Measurements from ENCODE around the gene SPATA20. TPM values are rescaled to one million over a fixed set of nuclear protein-coding genes. Genes with fewer than 3 reads are reported as not detected.
A peak's percentile ranks its signal among the peaks of the same experiment; 100 is the strongest.

SPATA20 gene
- total and polyA plus RNA-seq, 7 experiments from 2014 or later = 3.7 to 19.4 (median 15.8) TPM

DNA sequence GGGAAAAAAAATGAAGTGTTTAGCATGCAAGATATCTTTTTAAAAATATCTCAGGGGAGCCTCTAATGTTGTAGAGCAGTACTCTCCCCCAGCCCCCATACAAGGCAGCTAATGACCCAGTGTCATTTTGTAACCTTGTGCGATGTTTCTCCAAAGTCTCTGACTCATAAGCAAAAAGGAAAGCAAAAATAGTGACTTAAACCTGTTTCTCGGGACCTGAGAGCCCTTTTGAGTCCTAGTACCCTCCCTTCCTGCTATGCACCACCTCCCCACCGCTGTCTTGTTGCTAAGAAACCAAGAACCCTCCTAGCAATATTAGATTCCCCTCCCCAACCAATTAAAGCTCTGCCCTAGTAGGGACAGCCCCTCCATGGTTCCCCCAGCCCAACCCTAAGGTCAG is 35.9 kb upstream of the SPATA20 start:
- H3K27me3 Mint-ChIP-seq = peaks cover 0 to 9% (median 0%) of the 10 kb centered on the region in 5 donors
- Histone ChIP-seq H3K9me3 (ENCODE audit: control insufficient read depth in 2 of 3, low read length in 3 of 3) (no peaks in the 10 kb centered on the region), H3K4me1 (ENCODE audit: control insufficient read depth in 2 of 2, insufficient read depth in 2 of 2, low read length in 2 of 2) (peaks cover 7 to 10% of the 10 kb centered on the region in 2 donors), H3K27me3 (ENCODE audit: control insufficient read depth in 2 of 2, insufficient read depth in 2 of 2, low read length in 2 of 2) (no peaks in the 10 kb centered on the region), H3K36me3 (ENCODE audit: control insufficient read depth in 2 of 3, insufficient read depth in 3 of 3, low read length in 3 of 3) (no peaks in the 10 kb centered on the region), H3K27ac (ENCODE audit: low read depth, low read length) (no peak overlapping the region), H3K4me3 (ENCODE audit: low read length) (no peak overlapping the region)
- ChIA-PET CTCF (interaction anchor here (0.9 kb wide), 1 partner anchor 36 kb away, joined by 3 read pairs; the partner anchor contains the start of gene SPATA20), POLR2A (interaction anchor here (0.9 kb wide), 1 partner anchor 31 kb away, joined by 3 read pairs; no protein-coding TSS in a partner anchor)
- H3K4me3 Mint-ChIP-seq = peak overlapping the region in 2 of 10 donors; percentile 17 to 74
- H3K9me3 Mint-ChIP-seq = no peaks in the 10 kb centered on the region
- DNase-seq = peak in 4 of 9 donors; percentile 10 to 47 (median 18)
- peak overlapping the region in 5 of 9 donors; percentile 19 to 89 (median 43) for H3K27ac Mint-ChIP-seq
- intact Hi-C loops (cut with micrococcal nuclease) = loop anchor here in 1 of 2 donors (1.0 kb wide), 3 partner anchors 31 to 356 kb away; partner anchors contain the start of gene RSAD1
- H3K4me1 Mint-ChIP-seq = peaks cover 0 to 40% (median 26%) of the 10 kb centered on the region in 7 donors
- ATAC-seq = peak; percentile 41
- peaks cover 0 to 3% (median 0%) of the 10 kb centered on the region in 5 donors for H3K36me3 Mint-ChIP-seq

DNA sequence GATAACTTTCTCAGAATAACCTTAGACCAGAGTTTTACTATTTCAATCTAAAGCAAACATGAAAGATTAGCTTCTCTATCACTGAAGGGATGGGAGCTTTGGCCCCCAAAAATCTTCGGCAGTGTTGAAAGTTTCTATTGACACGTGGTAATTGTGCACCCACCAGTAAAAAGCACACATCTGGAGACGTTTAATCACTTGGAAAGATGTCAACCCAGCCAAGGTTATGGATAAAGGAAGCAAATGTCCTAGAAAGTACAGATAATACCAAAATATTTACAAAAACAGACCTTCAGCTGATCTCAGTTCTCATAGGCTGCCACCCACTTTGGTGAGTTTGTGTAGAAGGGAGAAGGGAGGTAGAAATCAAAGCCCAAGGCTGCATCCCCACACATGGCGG is 33.5 kb upstream of the SPATA20 start:
- ATAC-seq = no peak

DNA sequence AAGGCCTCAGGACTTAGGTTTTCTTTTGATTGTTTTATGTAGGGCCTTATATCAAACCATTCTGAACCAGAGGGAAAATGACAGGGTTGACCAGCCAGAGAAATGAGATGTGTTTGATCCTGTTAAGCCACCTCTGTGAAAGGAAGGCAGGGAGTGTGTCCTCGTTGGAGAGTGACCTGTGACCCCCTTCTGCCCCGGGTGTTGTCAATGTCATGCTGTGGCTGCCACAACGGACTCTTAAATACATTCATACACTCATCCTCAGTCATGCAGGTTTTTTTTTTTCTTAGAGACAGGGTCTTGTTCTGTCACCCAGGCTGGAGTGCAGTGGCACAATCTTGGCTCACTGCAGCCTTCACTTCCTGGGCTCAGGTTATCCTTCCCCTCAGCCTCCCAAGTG is 32.6 kb upstream of the SPATA20 start:
- DNase-seq (no peak), ATAC-seq (no peak)
- peaks cover 0 to 3% (median 0%) of the 10 kb centered on the region in 5 donors for H3K36me3 Mint-ChIP-seq
- H3K9me3 ChIP-seq (ENCODE audit: control insufficient read depth in 2 of 3, low read length in 3 of 3) = no peaks in the 10 kb centered on the region
- peaks cover 4 to 8% of the 10 kb centered on the region in 2 donors for H3K4me1 ChIP-seq (ENCODE audit: control insufficient read depth in 2 of 2, insufficient read depth in 2 of 2, low read length in 2 of 2)
- no peaks in the 10 kb centered on the region for H3K27me3 ChIP-seq (ENCODE audit: control insufficient read depth in 2 of 2, insufficient read depth in 2 of 2, low read length in 2 of 2)
- H3K27ac ChIP-seq (ENCODE audit: low read depth, low read length) = no peak overlapping the region
- ChIA-PET CTCF (interaction anchor here (1.5 kb wide), 1 partner anchor 11 kb away, joined by 3 read pairs; no protein-coding TSS in a partner anchor), POLR2A (no interaction called here)
- H3K4me1 Mint-ChIP-seq = peaks cover 0 to 42% (median 24%) of the 10 kb centered on the region in 7 donors
- H3K27me3 Mint-ChIP-seq = peaks cover 0 to 9% (median 0%) of the 10 kb centered on the region in 5 donors
- H3K4me3 Mint-ChIP-seq = no peak overlapping the region
- no peaks in the 10 kb centered on the region for H3K9me3 Mint-ChIP-seq
- H3K4me3 ChIP-seq (ENCODE audit: low read length) = no peak overlapping the region
- H3K27ac Mint-ChIP-seq = no peak overlapping the region
- no peaks in the 10 kb centered on the region for H3K36me3 ChIP-seq (ENCODE audit: control insufficient read depth in 2 of 3, insufficient read depth in 3 of 3, low read length in 3 of 3)
- intact Hi-C loops (cut with micrococcal nuclease) = no loop called here

More for the DNA sequence above, 33.5 kb upstream of the SPATA20 start:
- ChIA-PET POLR2A (no interaction called here), CTCF (interaction anchor here (0.6 to 1.5 kb wide), 3 partner anchors 23 to 613 kb away, joined by 3 to 5 read pairs (median 4); no protein-coding TSS in a partner anchor)
- Mint-ChIP-seq H3K4me3 (no peak overlapping the region), H3K4me1 (peaks cover 0 to 51% (median 33%) of the 10 kb centered on the region in 7 donors), H3K9me3 (no peaks in the 10 kb centered on the region), H3K27ac (no peak overlapping the region), H3K36me3 (peaks cover 0 to 3% (median 0%) of the 10 kb centered on the region in 5 donors), H3K27me3 (peaks cover 0 to 9% (median 0%) of the 10 kb centered on the region in 5 donors)
- Histone ChIP-seq H3K4me3 (ENCODE audit: low read length) (no peak overlapping the region), H3K9me3 (ENCODE audit: control insufficient read depth in 2 of 3, low read length in 3 of 3) (no peaks in the 10 kb centered on the region), H3K36me3 (ENCODE audit: control insufficient read depth in 2 of 3, insufficient read depth in 3 of 3, low read length in 3 of 3) (no peaks in the 10 kb centered on the region), H3K27ac (ENCODE audit: low read depth, low read length) (no peak overlapping the region), H3K27me3 (ENCODE audit: control insufficient read depth in 2 of 2, insufficient read depth in 2 of 2, low read length in 2 of 2) (no peaks in the 10 kb centered on the region), H3K4me1 (ENCODE audit: control insufficient read depth in 2 of 2, insufficient read depth in 2 of 2, low read length in 2 of 2) (peaks cover 10 to 15% of the 10 kb centered on the region in 2 donors)
- DNase-seq = no peak
- intact Hi-C loops (cut with micrococcal nuclease) = no loop called here

DNA sequence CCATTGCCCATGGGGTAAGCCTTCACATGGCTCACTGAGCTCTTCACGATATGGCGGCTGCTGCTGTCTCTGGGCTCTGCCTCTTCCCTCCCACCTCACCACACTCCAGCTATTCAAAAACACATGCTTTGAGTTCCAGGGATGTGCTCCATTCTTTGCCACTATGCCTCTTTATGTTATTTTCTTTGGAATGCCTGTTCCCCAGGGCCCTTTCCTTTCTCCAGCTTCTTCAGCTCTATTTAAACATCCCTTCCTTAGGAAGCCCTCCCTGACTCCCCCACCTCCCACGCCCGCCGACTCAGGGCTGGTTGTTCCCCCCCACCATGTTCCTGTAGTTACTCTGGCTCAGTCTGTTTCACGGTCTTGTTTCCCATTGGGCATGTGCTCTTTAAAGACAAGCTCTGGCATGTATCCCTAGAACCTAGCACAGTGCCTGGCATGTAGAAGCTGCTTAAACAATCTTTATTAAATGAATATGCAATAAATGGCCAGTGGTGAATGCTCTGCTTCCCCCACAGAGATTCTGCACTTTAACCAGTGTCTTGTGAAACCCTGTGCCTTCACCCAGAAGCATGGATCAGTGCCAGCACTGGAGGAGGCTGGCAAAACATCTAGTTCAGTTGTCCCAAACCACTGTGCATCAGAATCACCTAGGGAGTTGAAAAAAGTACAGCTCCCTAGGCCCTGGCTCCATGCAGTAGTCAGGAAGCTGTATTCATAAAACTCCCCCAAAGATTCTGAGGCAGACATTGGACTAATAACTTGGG is 31.9 kb upstream of the SPATA20 start:
- no peaks in the 10 kb centered on the region for H3K36me3 ChIP-seq (ENCODE audit: control insufficient read depth in 2 of 3, insufficient read depth in 3 of 3, low read length in 3 of 3)
- Mint-ChIP-seq H3K27ac (no peak overlapping the region), H3K4me1 (peaks cover 0 to 37% (median 18%) of the 10 kb centered on the region in 7 donors), H3K4me3 (no peak overlapping the region), H3K9me3 (no peaks in the 10 kb centered on the region), H3K36me3 (no peaks in the 10 kb centered on the region), H3K27me3 (peaks cover 0 to 9% (median 0%) of the 10 kb centered on the region in 5 donors)
- no peak for DNase-seq
- ChIA-PET POLR2A (interaction anchor here (0.5 kb wide), 1 partner anchor 112 kb away, joined by 3 read pairs; no protein-coding TSS in a partner anchor), CTCF (interaction anchor here (1.5 kb wide), 1 partner anchor 11 kb away, joined by 3 read pairs; no protein-coding TSS in a partner anchor)
- intact Hi-C loops (cut with micrococcal nuclease) = no loop called here
- no peak overlapping the region for H3K4me3 ChIP-seq (ENCODE audit: low read length)
- no peak for ATAC-seq
- no peak overlapping the region for H3K27ac ChIP-seq (ENCODE audit: low read depth, low read length)
- no peaks in the 10 kb centered on the region for H3K27me3 ChIP-seq (ENCODE audit: control insufficient read depth in 2 of 2, insufficient read depth in 2 of 2, low read length in 2 of 2)
- peaks cover 4 to 8% of the 10 kb centered on the region in 2 donors for H3K4me1 ChIP-seq (ENCODE audit: control insufficient read depth in 2 of 2, insufficient read depth in 2 of 2, low read length in 2 of 2)
- no peaks in the 10 kb centered on the region for H3K9me3 ChIP-seq (ENCODE audit: control insufficient read depth in 2 of 3, low read length in 3 of 3)

DNA sequence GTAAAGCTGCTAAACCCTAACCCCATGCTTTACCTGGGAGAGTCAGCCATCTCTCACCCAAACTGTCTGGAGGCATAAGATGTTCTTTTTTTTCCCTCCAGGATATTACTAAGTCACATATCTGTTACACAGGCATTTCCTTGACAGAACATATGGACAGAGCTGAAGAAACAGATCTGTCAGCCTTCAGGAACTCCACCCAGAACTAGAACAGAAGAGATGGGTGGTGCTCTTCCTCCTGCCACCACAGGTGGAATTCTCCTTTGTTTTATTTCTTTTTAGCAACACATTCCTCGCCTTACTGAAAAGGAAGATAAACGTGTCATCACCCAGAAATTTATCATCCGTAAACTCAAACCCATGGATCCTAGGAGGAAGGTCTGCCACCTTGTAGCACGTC is 30.0 kb upstream of the SPATA20 start:
- peaks cover 0 to 8% of the 10 kb centered on the region in 2 donors for H3K4me1 ChIP-seq (ENCODE audit: control insufficient read depth in 2 of 2, insufficient read depth in 2 of 2, low read length in 2 of 2)
- Mint-ChIP-seq H3K27ac (peak overlapping the region in 5 of 9 donors; percentile 48 to 84 (median 56)), H3K27me3 (peaks cover 0 to 3% (median 0%) of the 10 kb centered on the region in 5 donors), H3K9me3 (no peaks in the 10 kb centered on the region), H3K4me3 (peak overlapping the region in 7 of 10 donors; percentile 12 to 70 (median 23)), H3K36me3 (no peaks in the 10 kb centered on the region), H3K4me1 (peaks cover 0 to 27% (median 12%) of the 10 kb centered on the region in 7 donors)
- no peak overlapping the region for H3K4me3 ChIP-seq (ENCODE audit: low read length)
- no peaks in the 10 kb centered on the region for H3K27me3 ChIP-seq (ENCODE audit: control insufficient read depth in 2 of 2, insufficient read depth in 2 of 2, low read length in 2 of 2)
- DNase-seq (no peak), ATAC-seq (no peak)
- H3K9me3 ChIP-seq (ENCODE audit: control insufficient read depth in 2 of 3, low read length in 3 of 3) = no peaks in the 10 kb centered on the region
- intact Hi-C loops (cut with micrococcal nuclease) = no loop called here
- no peaks in the 10 kb centered on the region for H3K36me3 ChIP-seq (ENCODE audit: control insufficient read depth in 2 of 3, insufficient read depth in 3 of 3, low read length in 3 of 3)
- CTCF ChIA-PET = interaction anchor here (1.8 kb wide), 1 partner anchor 16 kb away, joined by 7 read pairs; no protein-coding TSS in a partner anchor
- POLR2A ChIA-PET = no interaction called here
- no peak overlapping the region for H3K27ac ChIP-seq (ENCODE audit: low read depth, low read length)

DNA sequence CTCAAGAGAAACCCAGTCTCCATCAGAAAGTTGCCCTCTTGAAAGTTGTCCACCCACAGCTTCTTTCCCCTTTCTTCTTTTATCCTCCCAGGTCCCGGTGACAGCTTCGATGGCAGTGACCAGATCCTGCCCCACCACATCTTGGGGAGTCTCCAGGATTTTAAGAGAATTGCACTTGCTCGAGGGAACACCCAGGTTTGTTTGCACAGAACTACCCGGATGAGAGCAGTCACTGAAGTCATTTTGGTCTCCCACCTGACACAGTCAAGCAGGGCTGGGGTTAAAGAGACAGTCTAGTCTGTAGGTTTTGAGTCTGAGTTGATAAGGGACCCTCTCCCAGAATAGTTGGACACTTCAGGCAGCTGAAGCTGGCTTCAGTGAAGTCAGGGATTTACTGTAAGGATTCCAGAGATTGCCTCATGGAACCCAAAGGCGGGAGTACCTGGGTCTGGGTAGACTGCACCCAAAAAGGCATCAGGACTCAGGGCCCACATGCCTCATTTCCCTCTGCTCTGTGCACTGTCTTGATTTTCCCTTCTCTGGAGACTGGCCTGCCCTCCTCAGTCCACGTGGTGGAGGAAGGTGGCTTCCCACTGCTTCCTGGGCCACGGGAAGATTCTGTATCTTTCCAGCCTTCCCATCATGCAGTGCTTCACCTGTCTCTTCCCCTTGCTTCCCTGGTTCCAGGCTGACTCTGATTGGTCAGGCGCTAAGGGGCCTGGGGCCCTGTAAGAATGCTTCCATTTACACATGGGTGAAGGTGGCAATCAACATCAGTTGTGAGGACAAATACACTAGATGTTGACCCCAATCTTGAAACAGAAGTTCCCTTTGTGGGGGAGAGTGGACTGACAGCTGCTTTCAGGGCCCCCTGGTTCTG is 29.2 kb upstream of the SPATA20 start:
- Histone ChIP-seq H3K27me3 (ENCODE audit: control insufficient read depth in 2 of 2, insufficient read depth in 2 of 2, low read length in 2 of 2) (no peaks in the 10 kb centered on the region), H3K4me1 (ENCODE audit: control insufficient read depth in 2 of 2, insufficient read depth in 2 of 2, low read length in 2 of 2) (peaks cover 0 to 8% of the 10 kb centered on the region in 2 donors), H3K9me3 (ENCODE audit: control insufficient read depth in 2 of 3, low read length in 3 of 3) (no peaks in the 10 kb centered on the region), H3K36me3 (ENCODE audit: control insufficient read depth in 2 of 3, insufficient read depth in 3 of 3, low read length in 3 of 3) (no peaks in the 10 kb centered on the region), H3K27ac (ENCODE audit: low read depth, low read length) (no peak overlapping the region), H3K4me3 (ENCODE audit: low read length) (no peak overlapping the region)
- peak overlapping the region in 4 of 9 donors; percentile 3 to 76 (median 27) for H3K27ac Mint-ChIP-seq
- POLR2A ChIA-PET = no interaction called here
- peak overlapping the region in 3 of 10 donors; percentile 12 to 67 (median 45) for H3K4me3 Mint-ChIP-seq
- intact Hi-C loops (cut with micrococcal nuclease) = no loop called here
- H3K27me3 Mint-ChIP-seq = no peaks in the 10 kb centered on the region
- no peaks in the 10 kb centered on the region for H3K36me3 Mint-ChIP-seq
- no peak for ATAC-seq
- no peak for DNase-seq
- CTCF ChIA-PET = interaction anchor here (1.8 kb wide), 1 partner anchor 17 kb away, joined by 7 read pairs; no protein-coding TSS in a partner anchor
- no peaks in the 10 kb centered on the region for H3K9me3 Mint-ChIP-seq
- H3K4me1 Mint-ChIP-seq = peaks cover 0 to 23% (median 12%) of the 10 kb centered on the region in 7 donors
